Posterior vena cava (tissue), 2 donors: ENCODE results near the gene LAMB3. TPM values are rescaled to one million over a fixed set of nuclear protein-coding genes. Genes with fewer than 3 reads are reported as not detected.

Source experiments
- DNase-seq: peaks from one replicate; pipeline ENCODE4 v3.0.0-alpha.2; 2020; ENCODE audit warnings: low spot score
- intact Hi-C, 2 donors: fragments of 100-400 bp; cut with DNase I; formaldehyde crosslinking; loops; one replicate each; pipeline versions ENCODE4 v1.14.1 to v1.14.2; 2022 to 2023
- total RNA-seq, 2 donors: library from RNA; stranded (reverse); fragmentation: NEBNext Ultra II Directional; extraction: Animal tissue kit (Norgen Biotek cat#: 25700); gene quantifications; one replicate each; pipeline ENCODE4 v1.2.1, GENCODE V29; 2021
- donor health status: DM: yes; HTN: yes; CAD: no.
- donor health status: DM: yes; HTN: yes; CAD: no.

The LAMB3 gene
- total RNA-seq, 2 donors from 2014 or later: 1.5 TPM

DNA sequence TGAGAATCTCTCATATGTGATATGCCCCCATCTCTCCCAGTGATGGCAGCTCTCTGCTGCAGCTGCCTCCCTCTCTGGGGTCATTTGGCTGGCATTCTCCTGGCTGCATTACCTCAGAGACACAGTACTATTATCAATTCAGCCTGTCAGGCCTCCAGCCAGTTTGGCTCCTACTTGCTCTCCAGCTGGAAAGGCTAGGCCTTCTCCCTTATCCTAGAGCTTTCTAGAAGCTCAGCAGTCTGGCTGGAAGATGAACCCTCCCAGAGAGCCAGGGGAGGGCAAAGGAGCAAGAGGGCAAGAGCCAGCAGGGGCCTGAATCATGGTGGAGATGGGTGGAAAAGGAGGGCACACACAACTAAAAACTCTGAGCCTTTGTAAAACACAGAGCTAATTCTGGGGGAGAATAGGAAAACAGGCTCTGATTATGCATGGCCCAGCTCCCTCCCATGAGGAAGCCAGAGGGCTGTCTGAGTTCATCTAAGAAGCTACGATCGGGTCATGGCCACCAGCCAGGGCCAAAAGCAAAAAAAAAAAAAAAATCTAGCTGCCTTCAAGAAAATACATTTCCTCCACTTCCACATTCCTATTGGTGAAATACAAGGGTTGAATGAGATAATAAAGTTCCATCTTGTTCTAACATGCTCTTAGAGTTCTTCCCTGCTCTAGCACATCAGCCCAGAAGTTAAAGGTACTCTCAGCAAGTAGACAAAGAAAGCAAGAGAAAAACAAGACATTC, 8.8 kb downstream of the LAMB3 start:
- no peak for DNase-seq
- intact Hi-C loops: no loop called here

DNA sequence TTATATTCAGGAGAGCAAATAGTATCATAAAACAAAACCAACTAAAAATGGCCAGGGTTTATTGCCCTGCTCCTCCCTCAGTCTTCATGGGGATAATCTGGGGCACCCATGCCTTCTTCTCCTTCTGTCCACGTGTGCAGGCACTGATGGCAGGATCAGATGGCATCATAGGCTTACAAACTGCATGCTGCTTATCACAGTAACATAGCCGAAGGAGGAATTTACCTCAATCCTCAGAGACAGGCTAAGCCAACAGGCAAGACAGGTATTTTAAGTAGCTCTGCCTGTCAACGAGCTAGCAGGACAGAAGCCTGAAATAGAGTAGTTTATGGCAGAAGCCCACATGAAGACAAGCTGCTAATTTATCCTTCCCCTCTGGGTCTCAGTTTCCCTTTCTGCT, 9.4 kb downstream of the LAMB3 start:
- no peak for DNase-seq
- intact Hi-C loops: no loop called here

DNA sequence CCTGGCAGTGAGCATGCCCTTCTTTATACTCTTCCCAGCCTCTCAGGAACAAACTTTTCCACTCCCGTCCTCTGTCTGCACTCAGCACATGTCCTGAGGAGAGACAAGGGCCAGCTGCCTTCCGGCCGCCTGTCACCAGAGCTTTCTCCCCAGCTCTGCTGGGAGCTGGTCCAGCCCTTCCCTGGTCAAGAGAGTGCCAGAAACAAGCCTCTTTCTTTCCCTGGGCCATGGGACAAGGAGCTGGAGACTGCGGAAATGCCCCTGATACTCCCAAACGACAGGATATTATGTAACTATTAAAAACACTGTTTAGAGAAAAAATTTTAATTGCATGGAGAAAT, 10.4 kb downstream of the LAMB3 start:
- intact Hi-C loops: no loop called here
- DNase-seq: peak; percentile 90

DNA sequence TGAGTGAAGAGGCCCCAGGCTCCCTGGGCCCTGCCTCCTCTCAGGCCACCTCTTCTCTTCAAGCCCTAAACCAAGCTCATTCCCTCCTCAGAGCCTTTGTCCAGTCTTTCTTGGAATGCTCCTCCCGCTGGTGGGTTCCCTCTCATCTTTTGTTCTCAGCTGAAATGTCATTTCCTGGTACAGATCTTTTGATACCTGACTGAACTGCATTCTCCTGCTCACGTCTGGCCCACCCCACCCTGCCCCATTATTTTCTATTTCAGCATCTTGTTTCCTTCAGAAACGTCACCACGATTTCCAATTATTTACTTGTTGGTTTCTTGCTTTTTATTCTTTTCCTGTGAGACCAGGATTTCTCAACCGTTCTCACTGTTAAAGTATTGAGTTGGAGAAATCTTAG, 16.4 kb downstream of the LAMB3 start:
- DNase-seq: no peak
- intact Hi-C loops: no loop called here

DNA sequence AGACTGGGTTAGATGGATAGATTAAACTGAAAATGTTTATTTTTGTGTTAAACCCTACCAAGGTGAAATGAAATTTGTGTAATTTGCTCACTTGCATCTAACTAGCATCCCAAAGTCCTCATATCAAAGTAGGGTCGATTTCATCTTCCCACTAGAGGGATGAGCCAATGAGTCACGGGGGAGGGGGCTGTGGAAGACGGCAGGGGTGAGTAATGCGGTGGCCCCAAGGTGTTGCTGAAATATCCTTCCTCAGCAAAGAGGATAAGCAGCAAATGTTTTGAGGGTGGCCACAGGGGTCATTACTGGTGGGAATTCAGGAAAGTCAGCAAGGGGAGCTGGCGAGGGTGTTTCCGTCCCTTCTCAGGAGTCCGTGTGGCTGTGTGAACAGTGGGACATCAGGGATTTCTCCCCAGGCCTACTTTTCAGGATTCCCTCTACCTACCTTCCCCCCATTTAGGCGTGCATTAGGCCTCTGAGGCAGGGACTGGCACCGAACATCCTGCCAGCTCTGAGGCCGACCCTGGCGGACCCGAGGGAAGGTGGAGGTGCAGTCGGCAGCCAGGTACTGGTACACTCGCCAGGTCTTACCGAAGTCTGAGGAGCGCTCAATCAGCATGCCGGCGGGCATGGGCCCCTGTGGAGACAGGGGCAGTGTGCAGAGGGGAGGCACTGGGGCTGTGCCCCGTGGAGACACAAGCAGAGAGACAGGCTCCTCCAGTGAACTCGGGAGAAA, 18.1 kb downstream of the LAMB3 start:
- DNase-seq: no peak
- intact Hi-C loops: no loop called here

DNA sequence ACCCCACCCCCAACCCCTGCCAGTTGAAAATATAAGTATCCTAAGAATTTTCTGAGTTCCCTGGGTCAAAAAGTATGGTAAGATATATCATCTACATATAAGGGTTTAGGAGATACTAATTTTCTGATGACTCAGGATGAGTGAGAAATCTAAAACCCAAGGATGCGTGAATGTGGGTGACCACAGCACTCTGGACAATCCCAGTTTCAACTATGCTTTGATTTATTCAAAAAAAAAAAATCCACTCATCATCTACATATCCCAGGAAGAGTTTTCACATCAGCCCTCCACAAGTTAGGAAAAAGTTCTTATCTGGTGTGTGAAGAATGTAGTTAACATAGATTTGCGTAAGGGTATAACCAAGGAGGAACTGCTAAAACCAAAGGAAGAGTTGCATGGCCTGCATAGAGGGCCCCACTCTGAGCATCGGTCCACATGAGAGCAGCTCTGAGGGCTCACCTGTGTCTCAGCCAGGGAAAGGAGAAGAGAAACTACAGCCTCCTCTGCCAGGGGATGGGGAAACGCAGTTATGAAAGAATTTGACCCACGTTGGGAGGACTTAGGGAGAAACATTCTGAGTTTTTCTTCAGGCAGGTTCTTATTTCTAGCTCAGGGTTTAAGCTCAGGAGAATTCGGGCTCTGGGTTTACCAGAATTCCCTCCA, 18.8 kb downstream of the LAMB3 start:
- intact Hi-C loops: no loop called here
- no peak for DNase-seq

DNA sequence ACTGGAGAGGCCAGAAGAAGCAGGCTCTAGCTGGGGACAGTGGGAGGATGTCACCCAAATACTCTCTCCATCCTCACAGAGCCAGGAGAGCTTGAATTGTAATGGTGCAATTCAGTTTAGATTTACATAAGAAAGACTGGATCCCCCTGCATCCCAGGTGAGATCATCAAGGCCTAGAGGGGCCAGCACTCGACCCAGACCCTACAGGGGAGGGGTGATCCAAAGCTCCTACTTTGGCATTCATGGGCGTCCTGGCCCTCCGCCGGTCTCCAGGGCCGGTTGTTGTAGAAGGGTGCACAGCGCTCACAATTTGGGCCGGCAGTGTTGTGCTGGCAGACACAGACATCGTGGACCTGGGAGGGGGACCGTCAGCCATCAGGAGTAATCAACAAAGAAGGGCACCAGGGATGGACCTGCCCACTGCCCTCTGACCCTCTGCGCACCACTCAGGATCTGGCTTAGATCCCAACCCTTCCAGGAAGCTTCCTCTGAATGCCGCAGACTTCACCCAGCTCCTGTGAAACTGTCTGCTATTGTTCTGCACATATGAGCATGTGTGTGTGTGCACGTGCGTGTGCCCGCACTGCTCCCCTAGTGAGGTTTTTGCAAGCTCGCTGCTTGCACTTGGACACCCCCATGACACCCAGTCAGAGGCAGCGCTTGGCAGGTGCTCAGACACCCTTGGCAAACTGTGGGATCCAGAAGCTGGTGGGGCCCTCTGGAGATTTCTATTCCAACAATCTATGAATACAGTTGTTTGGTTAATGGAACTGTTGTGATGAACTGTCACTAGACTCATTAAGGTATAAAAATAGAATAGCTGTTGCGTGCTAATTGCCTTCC, 21.6 kb downstream of the LAMB3 start:
- no peak for DNase-seq
- intact Hi-C loops: no loop called here

DNA sequence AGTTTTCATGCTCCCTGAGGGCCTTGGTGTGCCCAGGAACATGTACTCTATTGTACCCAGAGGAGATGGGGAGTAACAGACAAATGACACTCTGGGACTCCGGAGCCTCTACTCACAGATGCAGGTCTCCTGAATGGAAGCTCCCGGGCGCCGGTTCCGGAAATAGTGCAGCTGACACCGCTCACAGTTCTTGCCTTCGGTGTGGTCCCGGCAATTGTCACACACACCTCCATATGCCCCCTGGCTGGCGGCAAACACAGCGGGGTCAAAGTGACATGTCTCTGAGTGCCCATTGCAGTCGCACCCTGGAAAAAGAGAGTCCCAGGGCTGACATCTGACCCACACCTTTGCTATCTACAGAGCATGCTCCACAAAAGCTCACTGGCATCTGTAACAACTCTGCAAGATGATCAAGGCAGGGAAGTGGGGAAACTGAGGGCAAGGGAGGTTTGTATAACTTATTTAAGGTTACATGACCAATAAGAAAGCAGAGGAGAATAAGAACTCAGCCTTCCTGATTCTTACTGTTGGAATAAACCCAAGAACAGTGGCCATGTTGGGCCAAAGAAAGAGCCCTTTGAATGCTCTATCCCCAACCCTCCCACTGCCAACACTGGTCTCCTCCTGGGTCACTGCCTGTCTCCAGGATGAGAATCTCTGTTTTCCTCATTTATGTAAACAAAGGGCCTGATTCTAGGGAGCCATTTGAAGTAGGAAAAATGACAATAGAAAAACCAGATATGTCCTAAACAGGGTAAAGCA, 22.4 kb downstream of the LAMB3 start:
- DNase-seq: no peak
- intact Hi-C loops: no loop called here

DNA sequence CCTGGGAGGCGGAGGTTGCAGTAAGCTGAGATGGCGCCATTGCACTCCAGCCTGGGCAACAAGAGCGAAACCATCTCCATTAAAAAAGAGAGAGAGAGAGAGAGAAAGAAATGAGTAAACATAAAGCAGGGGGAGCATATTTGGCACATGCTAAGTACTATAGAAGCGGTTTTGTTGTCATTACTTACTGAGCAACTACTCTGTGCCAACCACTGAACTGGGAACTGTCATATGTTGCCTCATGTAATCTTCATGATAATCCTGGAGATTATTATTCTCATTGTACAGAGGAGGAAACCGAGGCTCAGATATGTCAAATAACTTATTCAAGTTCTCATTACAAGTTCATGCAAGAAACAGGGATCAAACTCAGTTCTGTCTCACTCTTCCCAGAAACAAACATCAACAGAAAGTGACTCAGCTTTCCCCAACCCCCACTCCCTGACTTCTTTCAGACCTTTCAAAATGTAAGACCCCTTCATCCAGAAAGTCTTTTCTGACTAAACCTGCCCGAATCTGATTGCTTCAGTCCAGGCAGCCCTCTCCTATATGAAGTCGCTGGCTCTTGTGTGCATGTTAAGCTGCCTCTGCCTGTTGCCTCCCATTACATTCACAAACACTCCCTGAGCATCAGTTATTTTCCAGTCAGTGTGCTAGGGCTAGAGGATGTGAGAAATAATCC, 23.5 kb downstream of the LAMB3 start:
- DNase-seq: no peak
- intact Hi-C loops: no loop called here

DNA sequence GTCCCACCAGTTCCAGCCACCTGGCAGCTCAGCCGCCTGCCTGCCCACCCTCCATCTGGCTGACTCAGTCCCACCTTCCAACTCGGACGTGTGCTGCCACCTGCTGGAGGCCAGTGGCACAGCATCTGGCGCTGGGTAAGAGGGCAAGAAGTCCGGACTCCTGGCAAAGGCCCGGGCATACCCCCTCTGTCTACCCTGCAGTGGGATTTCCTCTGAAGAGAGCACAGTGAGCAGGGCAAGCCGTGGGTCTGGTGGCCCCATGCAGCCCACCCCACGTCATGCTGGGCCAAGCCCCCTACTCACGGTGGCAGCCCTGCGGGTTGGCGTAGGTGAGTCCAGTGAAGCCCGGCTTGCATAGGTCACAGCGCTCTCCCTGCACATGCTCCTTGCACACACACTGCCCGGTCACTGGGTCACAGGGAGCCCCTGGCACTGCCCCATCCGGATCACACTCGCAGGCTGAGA, 24.5 kb downstream of the LAMB3 start:
- peak; percentile 90 for DNase-seq
- intact Hi-C loops: no loop called here

DNA sequence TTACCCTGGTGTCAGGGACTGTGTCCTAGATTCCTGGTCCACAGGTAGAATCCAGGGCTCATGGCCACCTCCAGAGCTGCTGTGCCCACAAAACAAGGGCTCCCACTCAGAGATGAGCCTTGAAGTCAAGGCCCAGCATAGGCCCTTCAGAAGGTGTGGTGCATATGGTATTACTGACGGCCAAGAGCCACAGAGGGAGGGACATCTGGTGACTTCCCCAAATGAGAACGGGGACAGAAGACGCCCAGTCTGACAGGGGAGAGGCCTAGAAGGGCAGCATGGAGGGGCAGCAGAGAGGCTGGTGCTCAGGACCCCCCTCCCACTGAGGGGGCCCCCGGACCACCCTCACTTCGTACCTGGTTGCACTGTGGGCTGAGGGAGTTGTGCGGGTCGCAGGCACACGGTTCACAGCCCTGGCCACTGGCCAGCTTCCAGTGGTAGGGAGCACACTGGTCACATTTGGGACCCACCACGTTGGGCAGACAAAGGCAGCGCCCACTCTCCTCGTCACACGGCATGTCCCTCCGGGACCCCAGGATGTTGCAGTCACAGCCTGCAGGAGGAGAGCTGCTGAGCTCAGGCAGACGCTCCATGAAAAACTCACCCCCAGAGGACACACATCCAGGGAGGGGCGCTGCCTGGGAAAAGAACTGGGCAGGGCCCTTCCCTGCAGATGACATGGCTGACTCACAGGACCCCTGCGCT, 25.0 kb downstream of the LAMB3 start:
- intact Hi-C loops: no loop called here
- no peak for DNase-seq

DNA sequence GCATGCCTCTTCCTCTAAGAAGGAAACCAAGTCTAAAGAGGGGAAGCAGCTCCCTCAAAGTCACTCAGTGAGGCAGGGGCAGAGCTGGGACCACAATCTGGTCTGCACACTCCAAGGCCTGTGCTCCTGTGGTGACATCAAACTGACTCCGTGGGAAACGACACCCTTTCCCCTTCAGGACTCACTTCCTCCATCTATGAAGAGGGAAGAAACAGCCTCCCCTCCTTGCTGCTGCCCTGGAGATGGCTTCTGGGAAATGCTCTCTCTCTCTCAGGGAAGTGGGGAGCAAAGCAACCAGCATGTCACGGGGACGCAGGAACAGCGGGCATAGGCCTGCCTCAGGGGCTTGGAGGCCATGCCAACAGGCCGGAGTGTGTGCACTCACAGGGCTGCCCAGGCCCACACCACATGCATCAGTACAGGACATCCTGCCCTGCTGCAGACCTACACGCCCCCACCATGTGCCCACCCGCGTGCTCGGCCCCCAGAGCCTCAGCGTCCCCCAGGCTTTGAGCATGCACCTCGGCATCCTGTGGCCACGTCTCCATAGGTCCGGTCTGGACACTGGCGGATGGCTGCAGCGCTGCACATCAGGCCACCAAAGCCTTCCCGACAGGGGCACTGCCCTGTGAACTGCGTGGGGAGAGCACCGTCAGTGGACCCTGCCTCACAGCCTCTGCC, 25.7 kb downstream of the LAMB3 start:
- no peak for DNase-seq
- intact Hi-C loops: no loop called here

DNA sequence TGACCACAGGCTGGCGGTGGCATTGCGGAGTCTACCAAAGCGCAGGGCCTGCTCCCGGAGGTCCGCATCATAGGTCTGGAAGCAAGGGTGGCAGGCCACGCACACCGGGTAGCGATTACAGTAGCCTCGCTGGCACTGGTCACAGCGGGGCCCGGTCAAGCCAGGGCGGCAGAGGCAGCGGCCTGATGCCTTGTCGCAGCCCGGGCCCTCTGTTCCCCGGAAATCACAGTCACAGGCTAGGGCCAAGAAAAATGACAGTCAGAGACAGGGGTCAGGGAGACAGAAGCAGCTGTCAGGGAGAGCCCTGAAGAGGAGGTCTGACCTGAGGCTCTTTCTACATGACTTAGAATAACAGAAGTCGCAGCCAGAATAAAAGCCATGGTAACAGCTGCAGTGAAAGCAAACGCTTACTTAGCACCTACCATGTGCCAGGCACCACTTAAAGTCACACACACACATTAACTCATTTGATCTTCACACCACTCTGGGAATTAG, 26.4 kb downstream of the LAMB3 start:
- no peak for DNase-seq
- intact Hi-C loops: no loop called here

DNA sequence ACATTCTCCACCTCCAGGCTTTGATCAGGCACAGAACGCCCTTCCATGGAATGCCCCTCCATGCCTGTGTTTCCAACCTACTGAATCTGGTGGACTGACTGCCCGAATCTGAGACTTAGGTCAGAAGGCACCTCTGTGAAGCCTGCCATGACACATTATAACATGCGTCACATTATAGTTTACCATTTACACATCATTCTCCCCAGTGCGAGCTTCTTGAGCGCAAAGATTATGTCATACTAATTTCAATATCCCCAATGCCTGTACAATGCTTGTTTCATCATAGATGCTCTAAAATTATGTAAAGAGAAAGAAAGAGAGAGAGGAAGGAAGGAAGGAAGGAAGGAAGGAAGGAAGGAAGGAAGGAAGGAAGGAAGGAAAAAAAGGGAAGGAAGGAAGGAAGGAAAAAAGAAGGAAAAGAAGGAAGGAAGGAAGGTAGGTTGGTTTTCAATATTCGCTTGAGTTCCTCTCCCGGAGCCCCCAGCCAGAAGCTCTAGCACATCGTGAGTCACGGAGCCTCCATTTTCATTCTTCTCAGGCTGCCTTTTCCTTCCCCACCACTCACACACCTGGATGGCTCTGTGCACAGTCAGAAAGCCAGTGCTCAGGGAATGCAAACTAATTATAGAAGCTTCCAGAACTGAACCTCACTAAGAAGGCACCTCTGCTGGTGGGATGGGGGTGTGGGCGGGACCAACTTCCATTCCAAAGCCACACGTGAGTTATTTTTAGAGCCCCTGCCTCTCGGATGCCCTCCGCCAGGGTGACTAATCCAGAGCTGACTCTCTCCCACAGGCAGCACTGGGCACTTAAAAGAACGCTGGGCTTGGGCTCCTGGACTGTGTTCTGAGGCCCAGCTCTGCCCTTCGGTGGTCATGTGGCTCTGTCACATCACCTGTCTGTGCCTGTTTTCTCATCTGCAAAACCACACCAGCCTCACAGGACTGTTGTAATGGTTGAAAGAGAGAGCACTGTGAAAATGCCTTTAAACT, 27.4 kb downstream of the LAMB3 start:
- intact Hi-C loops: no loop called here
- DNase-seq: no peak

DNA sequence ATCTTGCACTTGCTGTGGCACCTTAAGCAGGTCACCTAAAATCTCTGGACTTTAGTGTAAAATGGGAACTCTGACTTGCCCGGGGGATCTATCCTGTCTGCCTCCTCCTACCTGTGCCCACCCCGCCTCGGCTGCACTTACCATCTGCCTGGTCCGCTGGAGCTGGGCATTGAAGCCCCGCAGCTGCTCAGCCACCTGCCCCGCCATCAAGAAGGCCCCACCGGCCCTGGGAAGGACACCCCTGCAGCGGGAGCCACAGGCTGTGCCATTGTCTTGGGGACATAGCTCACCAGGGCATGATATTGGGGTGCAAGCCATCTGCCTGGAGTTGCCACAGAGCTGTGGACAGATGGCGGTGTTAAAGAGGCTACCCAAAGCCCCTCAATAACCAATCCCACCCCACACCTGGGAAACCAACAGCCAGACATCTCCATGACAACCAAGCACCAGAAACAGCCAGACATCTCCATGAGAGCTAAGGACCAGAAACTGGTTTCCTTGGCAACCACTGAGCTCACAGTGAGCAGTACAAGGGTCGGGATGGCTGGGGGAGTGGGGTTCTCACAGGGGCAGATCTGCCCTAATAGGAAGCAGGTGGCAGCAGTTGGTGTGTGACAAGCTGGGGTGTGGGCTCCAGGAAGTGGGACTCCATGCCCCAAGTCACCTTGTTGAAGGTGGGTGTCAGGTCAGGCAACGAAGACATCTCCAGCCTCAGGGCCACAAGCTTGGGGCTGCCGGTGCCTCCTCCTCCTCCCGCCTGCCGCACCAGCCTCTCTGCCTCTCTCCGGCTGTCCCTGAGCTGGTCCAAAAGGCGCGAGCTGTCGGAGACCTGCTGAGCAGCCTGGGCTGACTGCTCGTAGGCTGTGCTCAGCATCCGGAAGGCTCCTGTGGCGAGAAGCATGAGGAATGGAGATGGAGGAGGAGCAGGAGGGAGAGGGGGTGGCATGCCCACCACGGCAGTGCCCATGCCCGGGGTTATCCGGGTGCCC, 29.1 kb downstream of the LAMB3 start:
- intact Hi-C loops: no loop called here
- DNase-seq: no peak
